ENCODE results near the gene CLDN20.
"Not testable (repeated sequence)": the region's sequence is repeated elsewhere in the genome, so short reads cannot be mapped to it uniquely, and the experiment has no call there.

CLDN20 gene

GRCh38 chr6:155245831-155246230 lies 18.0 kb upstream of the CLDN20 start:
- DNase-seq, result no peak

- no peak for DNase-seq
Observed at GRCh38 chr6:155246825-155247224, 17.0 kb upstream of the CLDN20 start.

GRCh38 chr6:155247618-155248007 lies 16.2 kb upstream of the CLDN20 start:
- no peak for DNase-seq

GRCh38 chr6:155248008-155249001 lies 15.5 kb upstream of the CLDN20 start:
- peak; percentile 64 for DNase-seq

GRCh38 chr6:155250701-155251381 lies 13.0 kb upstream of the CLDN20 start:
- DNase-seq, result no peak

GRCh38 chr6:155252581-155252980 lies 11.2 kb upstream of the CLDN20 start:
- DNase-seq, result no peak

GRCh38 chr6:155253337-155253736 lies 10.5 kb upstream of the CLDN20 start:
- no peak for DNase-seq

- no peak for DNase-seq
Observed at GRCh38 chr6:155254139-155254538, 9.7 kb upstream of the CLDN20 start.

- no peak for DNase-seq
Observed at GRCh38 chr6:155256122-155256795, 7.6 kb upstream of the CLDN20 start.

GRCh38 chr6:155257796-155258195 lies 6.0 kb upstream of the CLDN20 start:
- DNase-seq, result no peak

- DNase-seq, result no peak
Observed at GRCh38 chr6:155259204-155259603, 4.6 kb upstream of the CLDN20 start.

- no peak for DNase-seq
Observed at GRCh38 chr6:155259897-155260296, 3.9 kb upstream of the CLDN20 start.

GRCh38 chr6:155260686-155261085 lies 3.1 kb upstream of the CLDN20 start:
- DNase-seq, result no peak

GRCh38 chr6:155261111-155261900 lies 2.5 kb upstream of the CLDN20 start:
- DNase-seq, result no peak

GRCh38 chr6:155262655-155263054 lies 1.2 kb upstream of the CLDN20 start:
- DNase-seq, result no peak

GRCh38 chr6:155264693-155265320 lies 994 bp downstream of the CLDN20 start:
- no peak for DNase-seq

- no peak for DNase-seq
Observed at GRCh38 chr6:155265843-155266535, 2.2 kb downstream of the CLDN20 start.

GRCh38 chr6:155267411-155267810 lies 3.6 kb downstream of the CLDN20 start:
- DNase-seq, result no peak

GRCh38 chr6:155268088-155268867 lies 4.5 kb downstream of the CLDN20 start:
- DNase-seq, result not testable (repeated sequence)

GRCh38 chr6:155269765-155270164 lies 6.0 kb downstream of the CLDN20 start:
- no peak for DNase-seq
